Stimulated activated CD8-positive, alpha-beta memory T cell treated with anti-CD3 and anti-CD28 coated beads, Interleukin-7, amount 100 ng/mL, for 48 hours (primary cell): ENCODE data around the gene LHX4.

Experiments used
- DNase-seq, 2 donors: peaks; one replicate each; pipeline ENCODE4 v3.0.0-alpha.2; 2020; ENCODE audit warnings: low read depth in 1 of 2; ENCODE audit errors: extremely low read depth in 1 of 2

LHX4 gene

GRCh38 chr1:180270530-180271271, 40.6 kb downstream of the LHX4 start:
- no peak for DNase-seq

GRCh38 chr1:180271272-180272255, 41.5 kb downstream of the LHX4 start:
- DNase-seq, result no peak

- DNase-seq, result no peak
Measured at GRCh38 chr1:180272395-180272794, 42.3 kb downstream of the LHX4 start.

- no peak for DNase-seq
Measured at GRCh38 chr1:180273066-180273465, 43.0 kb downstream of the LHX4 start.

- no peak for DNase-seq
Measured at GRCh38 chr1:180274221-180274620, 44.2 kb downstream of the LHX4 start.

GRCh38 chr1:180275726-180276125, 45.7 kb downstream of the LHX4 start:
- no peak for DNase-seq

- no peak for DNase-seq
Measured at GRCh38 chr1:180277476-180278193, 47.6 kb downstream of the LHX4 start.

- no peak for DNase-seq
Measured at GRCh38 chr1:180278194-180278515, 48.1 kb downstream of the LHX4 start.

- DNase-seq, result no peak
Measured at GRCh38 chr1:180278596-180279395, 48.7 kb downstream of the LHX4 start.

- DNase-seq, result no peak
Measured at GRCh38 chr1:180279651-180280050, 49.6 kb downstream of the LHX4 start.

- DNase-seq, result no peak
Measured at GRCh38 chr1:180280617-180281016, 50.6 kb downstream of the LHX4 start.

- no peak for DNase-seq
Measured at GRCh38 chr1:180281490-180281889, 51.4 kb downstream of the LHX4 start.

GRCh38 chr1:180282401-180283044, 52.5 kb downstream of the LHX4 start:
- no peak for DNase-seq

- DNase-seq, result no peak
Measured at GRCh38 chr1:180283098-180283497, 53.0 kb downstream of the LHX4 start.

GRCh38 chr1:180286417-180286816, 56.4 kb downstream of the LHX4 start:
- no peak for DNase-seq

GRCh38 chr1:180287988-180288705, 58.1 kb downstream of the LHX4 start:
- DNase-seq, result no peak

GRCh38 chr1:180288940-180289339, 58.9 kb downstream of the LHX4 start:
- no peak for DNase-seq

GRCh38 chr1:180290265-180291001, 60.4 kb downstream of the LHX4 start:
- DNase-seq, result no peak

- no peak for DNase-seq
Measured at GRCh38 chr1:180291004-180291403, 60.9 kb downstream of the LHX4 start.
